Middle frontal gyrus (tissue), 1 donor: ENCODE results near the gene PLPP6.

Experiments
- DNase-seq: peaks from one replicate; pipeline ENCODE4 v3.0.0-alpha.2; 2015; ENCODE audit warnings: low spot score; ENCODE audit errors: extremely low spot score

The PLPP6 gene

DNA sequence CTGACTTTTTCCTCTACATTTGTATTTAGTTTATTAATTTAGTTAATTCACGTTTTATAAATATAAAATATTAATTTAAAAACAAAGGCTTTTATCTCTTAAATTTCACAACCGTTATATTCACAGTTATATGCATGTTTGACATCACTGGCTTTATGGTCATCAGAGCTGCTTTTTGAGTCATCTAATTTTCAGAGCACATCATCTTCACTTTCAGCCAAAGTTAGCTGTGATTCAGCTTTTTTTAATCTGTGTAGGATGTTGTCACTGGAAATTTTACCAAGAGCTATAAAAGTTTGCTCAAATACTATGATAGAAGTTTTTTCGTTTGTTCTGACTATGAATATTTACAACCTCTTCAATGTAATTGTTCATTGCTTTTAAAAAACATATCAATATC is 29.7 kb downstream of the PLPP6 start:
- DNase-seq, result no peak

DNA sequence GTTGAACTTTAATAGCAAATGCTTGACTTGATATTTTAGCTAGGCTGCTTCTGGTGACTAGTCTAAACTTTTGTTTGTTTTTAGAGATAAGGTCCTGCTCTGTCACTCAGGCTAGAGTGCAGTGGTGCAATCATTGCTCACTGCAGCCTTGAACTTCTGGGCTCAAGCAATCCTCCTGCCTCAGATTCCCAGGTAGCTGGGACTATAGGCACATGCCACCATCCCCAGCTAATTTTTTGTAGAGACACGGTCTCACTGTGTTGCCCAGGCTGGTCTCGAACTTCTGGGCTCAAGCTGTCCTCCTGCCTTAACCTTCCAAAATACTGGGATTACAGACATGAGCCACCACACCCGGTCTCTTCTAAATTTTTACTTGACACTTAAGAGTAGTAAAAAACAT is 38.0 kb downstream of the PLPP6 start:
- no peak for DNase-seq

GRCh38 chr9:4700932-4701331 is 38.8 kb downstream of the PLPP6 start:
- DNase-seq, result no peak

DNA sequence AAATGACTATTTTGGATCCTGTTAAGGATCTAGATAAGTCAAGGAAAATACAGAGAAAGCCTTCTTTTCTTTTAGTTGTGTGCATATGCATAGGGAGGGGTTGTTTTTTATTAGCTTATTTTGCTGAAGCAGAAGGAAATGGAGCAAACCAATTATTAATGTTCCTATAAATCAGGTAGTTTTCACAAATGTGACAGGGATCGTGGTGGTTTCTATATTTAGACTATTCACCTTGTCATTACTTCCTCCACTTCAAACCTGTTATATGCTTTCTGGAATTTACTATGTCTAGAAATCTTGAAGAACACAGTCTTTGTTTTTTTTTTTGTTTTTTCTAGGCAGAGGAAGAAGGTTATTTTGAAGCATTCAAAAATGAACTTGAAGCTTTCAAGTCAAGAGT is 39.4 kb downstream of the PLPP6 start:
- no peak for DNase-seq

DNA sequence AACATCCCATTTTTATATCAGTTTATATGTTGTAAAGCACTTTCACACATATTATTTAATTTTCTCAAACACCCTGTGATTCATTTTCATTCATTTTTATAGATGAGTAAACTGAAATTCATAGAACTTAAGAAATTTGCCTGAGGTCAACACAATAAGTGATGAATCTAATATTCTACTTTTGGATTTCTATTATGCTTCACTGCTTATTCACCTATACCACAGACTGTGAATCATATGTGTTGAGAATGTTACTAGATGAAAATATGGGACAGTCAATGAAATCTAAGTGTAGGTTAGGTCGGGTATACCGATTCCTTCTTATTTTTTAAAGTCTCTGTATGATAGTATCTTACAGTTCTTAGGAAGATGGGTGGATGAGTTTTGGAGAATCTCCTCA is 42.0 kb downstream of the PLPP6 start:
- DNase-seq, result no peak

DNA sequence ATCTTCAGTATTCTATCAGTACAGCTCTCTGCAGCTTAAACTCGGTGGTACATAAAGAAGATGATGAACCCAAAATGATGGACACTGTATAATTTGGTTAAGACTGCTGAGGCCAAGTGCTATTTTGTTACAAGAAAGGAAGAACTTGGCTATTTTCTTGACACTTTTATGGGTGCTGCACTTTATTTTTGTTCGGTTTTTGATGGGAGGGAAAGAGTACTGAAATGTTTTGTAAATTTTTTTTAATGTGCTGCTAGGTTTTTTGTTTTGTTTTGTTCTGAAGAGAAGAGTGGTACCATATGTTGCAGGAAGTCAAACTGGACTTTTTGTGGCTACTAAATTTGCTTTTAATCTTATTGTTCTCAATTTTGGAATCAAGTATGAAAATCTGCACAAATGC is 43.9 kb downstream of the PLPP6 start:
- DNase-seq, result no peak

GRCh38 chr9:4706971-4707622 is 45.0 kb downstream of the PLPP6 start:
- DNase-seq, result no peak

DNA sequence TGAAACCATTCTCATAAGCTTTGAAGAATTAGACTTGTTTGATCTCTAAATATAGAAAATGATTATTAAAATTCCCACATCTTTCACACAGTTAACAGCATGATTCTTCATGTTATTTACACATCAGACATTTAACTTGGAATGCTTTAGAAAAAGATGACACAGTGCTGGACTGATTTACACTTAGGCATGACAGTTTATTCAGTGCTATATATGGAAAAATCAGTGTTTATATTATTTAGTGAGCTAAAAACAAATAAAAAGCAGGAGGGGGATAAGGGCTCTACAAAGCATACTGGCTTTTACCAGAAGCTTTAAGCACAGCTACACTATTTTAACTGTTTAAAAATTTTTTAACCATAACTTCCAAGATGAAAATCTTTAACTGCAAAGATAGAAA is 47.3 kb downstream of the PLPP6 start:
- no peak for DNase-seq

- DNase-seq, result no peak
Observed at GRCh38 chr9:4713849-4714248, 51.8 kb downstream of the PLPP6 start.

GRCh38 chr9:4714266-4715016 is 52.3 kb downstream of the PLPP6 start:
- DNase-seq, result no peak
